Neuron (in vitro differentiated cells): ENCODE data around the gene UGT1A5.
"Not testable (repeated sequence)": the region's sequence is repeated elsewhere in the genome, so short reads cannot be mapped to it uniquely, and the experiment has no call there.

Source experiments
- H2AFZ ChIP-seq: one replicate; pipeline ENCODE4 v1.6.1; 2013; ENCODE audit warnings: low read depth, mild to moderate bottlenecking, inconsistent platforms, low read length, moderate library complexity
- H3K27me3 ChIP-seq: one replicate; pipeline ENCODE4 v1.6.1; 2013; ENCODE audit warnings: low read length; ENCODE audit not compliant: insufficient read depth
- H3K36me3 ChIP-seq: one replicate; pipeline ENCODE4 v1.6.1; 2013; ENCODE audit warnings: low read length; ENCODE audit not compliant: insufficient read depth
- H3K4me1 ChIP-seq: one replicate; pipeline ENCODE4 v1.6.1; 2013; ENCODE audit warnings: low read length; ENCODE audit not compliant: insufficient read depth
- H3K4me3 ChIP-seq: 2 replicates; pipeline ENCODE4 v1.5.1; 2013; ENCODE audit warnings: mild to moderate bottlenecking, low read length, moderate library complexity
- H3K9me3 ChIP-seq: one replicate; pipeline ENCODE4 v1.6.1; 2013; ENCODE audit warnings: low read length

The UGT1A5 gene

DNA sequence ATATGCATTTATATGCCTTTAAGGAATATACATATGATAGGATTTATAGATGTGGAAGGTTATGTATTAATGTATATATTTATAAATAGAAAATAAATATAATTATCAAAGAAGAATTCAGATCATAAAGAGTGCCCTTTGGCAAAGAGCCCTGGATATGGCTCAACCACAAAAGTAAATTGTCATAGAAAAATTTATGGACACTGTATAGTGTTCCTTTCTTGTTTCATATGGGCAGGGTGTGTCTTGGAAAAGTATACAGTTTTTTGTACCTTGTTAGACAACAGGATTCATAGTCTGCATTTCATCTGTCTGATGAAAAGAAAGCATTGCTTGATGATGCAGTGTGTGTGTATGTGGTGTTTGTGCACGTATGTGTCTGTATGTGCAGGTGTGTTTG, 28.1 kb upstream of the UGT1A5 start:
- H3K9me3 ChIP-seq, result no peaks in the 10 kb centered on the region
- no peaks in the 10 kb centered on the region for H3K27me3 ChIP-seq
- H2AFZ ChIP-seq, result no peak overlapping the region
- H3K4me3 ChIP-seq, result no peak overlapping the region
- no peaks in the 10 kb centered on the region for H3K4me1 ChIP-seq
- H3K36me3 ChIP-seq, result no peaks in the 10 kb centered on the region

DNA sequence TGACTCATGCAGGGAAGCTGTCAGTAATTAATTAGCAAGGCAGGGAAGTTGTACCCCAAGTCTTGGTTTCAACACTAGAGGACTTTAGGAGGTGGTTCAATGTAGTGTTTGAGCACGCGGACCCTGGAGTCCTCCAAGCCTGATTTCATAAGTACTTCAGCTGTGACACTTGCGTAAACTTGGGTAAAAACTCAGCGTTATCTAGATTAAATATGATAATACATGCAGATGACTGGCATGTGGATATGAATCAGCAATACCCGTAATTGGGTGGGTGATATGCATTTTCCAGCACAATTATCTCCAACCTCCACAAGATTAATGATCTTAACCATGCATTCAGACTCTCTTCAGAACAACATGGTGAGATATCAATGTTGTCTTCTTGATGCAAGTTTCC, 25.8 kb upstream of the UGT1A5 start:
- Histone ChIP-seq H2AFZ (no peak overlapping the region), H3K27me3 (no peaks in the 10 kb centered on the region), H3K9me3 (no peaks in the 10 kb centered on the region), H3K36me3 (no peaks in the 10 kb centered on the region), H3K4me3 (no peak overlapping the region), H3K4me1 (no peaks in the 10 kb centered on the region)

DNA sequence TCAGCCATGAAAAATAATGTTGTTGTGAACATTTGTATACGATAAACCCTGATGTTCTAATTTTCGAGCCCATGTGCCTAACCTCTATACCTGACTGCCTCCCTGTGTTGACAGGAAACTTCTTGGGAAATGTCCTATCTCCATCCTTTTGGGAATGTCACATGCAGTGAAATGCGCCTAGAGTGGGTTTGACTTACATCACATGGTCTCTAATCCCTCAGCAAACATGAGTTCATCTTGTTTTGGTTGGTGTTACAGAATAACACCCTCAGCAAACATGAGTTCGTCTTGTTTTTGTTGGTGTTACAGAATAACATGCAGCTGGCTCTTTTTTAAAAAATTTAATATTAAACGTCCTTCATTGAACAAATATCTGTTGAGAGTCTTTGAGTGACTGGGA, 24.4 kb upstream of the UGT1A5 start:
- Histone ChIP-seq H3K27me3 (peaks cover 1% of the 10 kb centered on the region), H3K4me3 (no peak overlapping the region), H3K36me3 (no peaks in the 10 kb centered on the region), H3K9me3 (no peaks in the 10 kb centered on the region), H2AFZ (no peak overlapping the region), H3K4me1 (no peaks in the 10 kb centered on the region)

DNA sequence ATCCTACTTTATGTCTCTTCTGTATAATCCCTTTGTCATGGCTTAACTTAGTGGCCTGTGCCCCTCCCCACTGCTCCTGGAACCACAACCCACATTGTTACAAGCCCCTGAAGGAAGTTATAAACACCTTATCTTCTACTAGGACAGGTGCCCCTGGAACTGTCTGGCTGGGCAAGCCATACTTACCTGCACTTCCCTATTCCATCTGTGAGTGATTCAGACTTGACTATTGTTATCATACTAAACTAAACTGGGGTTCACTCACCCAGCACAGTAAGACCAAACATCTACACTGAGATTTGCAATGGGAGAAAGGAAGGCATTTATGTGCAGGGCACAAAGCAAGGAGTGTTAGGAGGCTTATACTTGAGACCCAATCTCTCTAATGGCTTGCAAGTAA, 23.7 kb upstream of the UGT1A5 start:
- no peak overlapping the region for H3K4me3 ChIP-seq
- no peaks in the 10 kb centered on the region for H3K36me3 ChIP-seq
- no peak overlapping the region for H2AFZ ChIP-seq
- H3K4me1 ChIP-seq, result no peaks in the 10 kb centered on the region
- H3K27me3 ChIP-seq, result peaks cover 2% of the 10 kb centered on the region
- H3K9me3 ChIP-seq, result no peaks in the 10 kb centered on the region

DNA sequence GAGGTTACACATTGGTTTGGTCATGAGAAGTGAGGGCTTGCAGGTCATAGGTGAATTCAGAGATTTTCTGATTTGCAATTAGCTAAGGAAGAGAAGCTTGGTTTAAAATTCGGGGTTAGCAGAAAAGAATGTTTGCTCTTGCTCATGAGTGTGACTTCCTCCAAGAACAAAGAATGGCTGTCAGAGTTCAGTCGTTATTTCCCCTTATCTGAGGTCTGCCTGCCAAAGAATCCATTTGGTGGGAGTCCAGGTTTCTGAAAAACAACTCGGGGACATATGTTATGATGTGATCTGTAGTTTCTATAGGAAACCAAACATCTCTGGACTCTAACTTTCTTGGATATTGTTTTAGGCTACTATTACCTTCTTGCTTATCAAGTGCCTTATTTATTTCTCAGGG, 23.2 kb upstream of the UGT1A5 start:
- Histone ChIP-seq H3K4me3 (no peak overlapping the region), H3K36me3 (no peaks in the 10 kb centered on the region), H3K4me1 (no peaks in the 10 kb centered on the region), H3K9me3 (no peaks in the 10 kb centered on the region), H3K27me3 (peaks cover 2% of the 10 kb centered on the region), H2AFZ (no peak overlapping the region)

DNA sequence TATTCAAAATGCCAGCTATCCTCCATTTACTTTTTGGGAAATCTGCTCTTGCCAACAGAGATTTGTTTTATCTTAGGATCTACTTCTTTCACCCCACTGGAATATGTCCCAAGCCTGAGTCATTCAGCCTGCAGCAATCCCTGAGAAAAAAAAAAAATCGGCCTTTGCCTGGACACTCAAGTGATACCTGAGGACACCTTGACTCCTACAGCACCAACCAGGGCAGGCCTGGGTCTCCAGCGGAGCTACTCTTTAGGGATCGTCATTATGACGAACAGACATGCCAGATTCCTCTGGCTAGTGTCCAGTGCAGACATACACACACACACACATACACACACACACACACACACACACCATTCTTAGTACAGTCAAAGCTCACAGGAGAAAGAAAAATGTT, 22.3 kb upstream of the UGT1A5 start:
- no peaks in the 10 kb centered on the region for H3K4me1 ChIP-seq
- no peak overlapping the region for H2AFZ ChIP-seq
- H3K27me3 ChIP-seq, result peaks cover 2% of the 10 kb centered on the region
- no peaks in the 10 kb centered on the region for H3K36me3 ChIP-seq
- H3K9me3 ChIP-seq, result no peaks in the 10 kb centered on the region
- H3K4me3 ChIP-seq, result no peak overlapping the region

DNA sequence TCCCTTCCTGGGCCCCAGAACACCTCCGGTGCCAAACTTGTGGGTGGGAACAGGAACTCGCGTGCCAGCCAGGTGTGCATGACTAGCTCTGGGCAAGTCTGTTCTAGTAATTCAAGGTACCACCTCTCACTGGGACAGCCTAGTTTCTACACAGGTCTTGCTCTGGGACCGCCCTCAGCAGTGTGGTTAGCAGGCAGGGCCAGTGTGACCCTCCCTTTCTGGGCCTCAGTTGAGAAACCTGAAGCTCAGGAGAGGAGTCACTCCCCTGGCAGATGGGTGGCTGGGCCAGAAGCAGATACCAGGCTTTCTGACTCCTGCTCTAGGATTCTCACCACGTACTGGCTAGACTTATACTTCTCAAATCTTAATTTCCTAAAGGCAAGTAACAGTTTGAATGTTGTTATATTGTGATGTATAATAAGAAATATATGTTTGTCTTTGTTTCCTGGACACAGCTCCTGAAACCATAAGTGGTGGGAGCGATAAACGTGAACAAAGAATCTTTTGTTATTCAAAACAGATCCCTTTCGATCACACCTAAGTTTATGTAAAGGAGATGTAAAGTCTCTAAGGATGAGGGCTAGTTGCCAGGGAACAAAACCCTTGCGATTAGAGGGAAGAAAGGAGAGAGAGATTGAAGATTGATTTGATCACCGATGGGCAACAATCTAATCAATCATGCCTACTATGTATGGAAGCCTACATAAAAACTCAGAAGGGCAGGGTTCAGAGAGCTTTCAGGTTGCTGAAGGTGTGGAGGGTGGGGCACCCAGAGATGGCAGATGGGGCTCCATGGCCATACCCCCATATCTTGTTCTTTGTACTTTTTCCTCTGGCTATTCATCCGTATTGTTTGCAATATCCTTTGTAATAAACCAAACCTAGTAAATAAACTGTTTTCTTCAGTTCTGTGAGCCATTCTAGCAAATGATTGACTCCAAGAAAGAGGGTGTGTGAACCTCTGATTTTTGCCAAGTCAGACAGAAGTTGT, 21.0 kb upstream of the UGT1A5 start:
- Histone ChIP-seq H2AFZ (no peak overlapping the region), H3K4me1 (no peaks in the 10 kb centered on the region), H3K4me3 (no peak overlapping the region), H3K9me3 (no peaks in the 10 kb centered on the region), H3K27me3 (peaks cover 2% of the 10 kb centered on the region), H3K36me3 (no peaks in the 10 kb centered on the region)

DNA sequence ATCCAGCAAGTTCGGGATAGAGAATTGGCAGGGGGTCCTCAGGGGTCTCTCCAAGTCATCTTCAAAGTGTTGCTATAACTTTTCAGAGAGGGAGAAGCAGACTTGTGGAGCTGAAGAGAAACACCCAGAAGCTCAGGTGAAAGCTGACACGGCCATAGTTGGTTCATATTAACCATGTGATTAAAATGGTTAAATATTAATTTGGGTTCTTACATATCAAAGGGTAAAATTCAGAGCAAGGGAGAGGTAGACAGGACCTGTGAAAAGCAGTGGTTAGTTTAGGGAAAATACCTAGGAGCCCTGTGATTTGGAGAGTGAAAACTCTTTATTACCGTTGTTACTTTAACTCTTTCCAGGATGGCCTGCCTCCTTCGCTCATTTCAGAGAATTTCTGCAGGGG, 20.1 kb upstream of the UGT1A5 start, which contains the start of gene UGT1A6:
Gene UGT1A6, plus strand, starts transcription at position 243 of the 400 bp plus-strand sequence. Its CDS starts 115 bp downstream, at position 358.
- no peak within 1 kb of the TSS for H3K4me3 ChIP-seq
- no peaks in the 10 kb centered on the region for H3K9me3 ChIP-seq
- no peaks in the 10 kb centered on the region for H3K4me1 ChIP-seq
- H2AFZ ChIP-seq, result no peak within 1 kb of the TSS
- no peaks in the 10 kb centered on the region for H3K36me3 ChIP-seq
- H3K27me3 ChIP-seq, result peaks cover 2% of the 10 kb centered on the region

DNA sequence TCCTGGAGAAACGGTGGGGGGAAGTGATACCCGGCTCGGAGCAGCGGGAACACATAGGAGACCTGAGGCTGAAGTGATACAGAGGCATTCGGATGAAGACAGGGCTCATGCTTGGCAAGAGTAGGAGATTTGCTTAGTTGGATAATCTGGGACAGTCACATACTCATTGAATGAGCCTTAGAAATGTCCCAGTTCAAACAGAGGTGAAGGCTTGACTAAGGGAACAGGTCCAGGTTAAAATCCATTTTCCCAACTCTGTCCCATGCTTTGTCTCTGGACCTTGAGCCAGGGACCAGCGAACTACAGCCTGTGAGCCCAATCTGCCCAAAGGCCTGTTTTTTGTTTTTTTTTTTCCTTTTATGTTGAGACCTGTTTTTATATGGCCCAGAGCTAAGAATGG, 18.7 kb upstream of the UGT1A5 start:
- Histone ChIP-seq H3K4me1 (no peaks in the 10 kb centered on the region), H3K4me3 (no peak overlapping the region), H2AFZ (no peak overlapping the region), H3K9me3 (no peaks in the 10 kb centered on the region), H3K27me3 (peaks cover 2% of the 10 kb centered on the region), H3K36me3 (no peaks in the 10 kb centered on the region)

DNA sequence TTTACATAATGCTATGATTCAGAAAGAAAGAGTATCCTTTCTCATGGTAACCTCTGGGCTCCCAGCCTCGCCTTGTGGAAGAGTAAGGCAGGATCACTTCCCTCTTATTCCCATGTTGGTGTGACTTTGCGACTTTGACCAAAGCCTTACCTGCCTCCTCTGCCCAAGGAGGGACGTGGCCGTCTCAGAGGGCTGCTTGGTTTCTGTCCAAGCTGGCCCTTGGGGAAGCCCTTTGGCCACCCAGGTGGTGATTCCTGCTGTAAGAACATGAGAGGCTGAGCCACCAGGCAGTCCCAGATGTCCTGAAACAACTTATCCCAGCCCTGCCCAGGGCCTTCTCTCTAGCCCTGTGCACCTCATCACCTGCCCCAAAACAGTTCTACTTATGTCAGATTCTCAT, 14.0 kb upstream of the UGT1A5 start:
- Histone ChIP-seq H3K27me3 (no peaks in the 10 kb centered on the region), H3K9me3 (no peaks in the 10 kb centered on the region), H3K36me3 (no peaks in the 10 kb centered on the region), H3K4me1 (peaks cover 12% of the 10 kb centered on the region), H3K4me3 (no peak overlapping the region), H2AFZ (no peak overlapping the region)

DNA sequence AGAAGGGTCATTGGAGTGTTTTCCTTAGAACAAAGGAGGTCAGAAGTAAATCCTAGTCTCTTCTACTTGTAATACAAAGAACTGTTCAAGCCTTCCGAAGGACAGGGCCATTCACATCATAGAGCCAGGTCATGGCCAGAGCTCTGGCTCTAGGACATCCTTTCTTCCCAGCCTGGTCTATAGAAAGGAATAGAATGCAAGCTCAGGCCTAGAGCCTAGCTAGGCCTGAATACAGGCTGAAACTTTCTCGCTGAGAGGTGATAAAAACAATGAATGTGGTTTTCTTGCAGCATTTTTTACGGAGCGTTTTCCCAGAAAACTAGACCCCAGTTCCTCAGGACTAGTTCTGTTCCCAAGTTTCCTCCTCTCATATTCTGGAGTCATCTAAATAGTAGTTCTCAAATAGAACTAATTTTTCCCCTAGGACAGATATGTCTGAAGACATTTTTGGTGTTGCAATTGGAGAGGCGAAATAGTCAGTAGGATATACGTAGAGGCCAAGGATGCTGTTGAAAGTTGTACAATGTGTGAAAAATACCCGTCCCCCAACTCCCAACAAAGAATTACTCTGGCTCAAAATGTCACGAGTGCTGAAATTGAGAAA, 13.2 kb upstream of the UGT1A5 start:
- Histone ChIP-seq H3K36me3 (no peaks in the 10 kb centered on the region), H2AFZ (peak overlapping the region; percentile 40), H3K4me1 (peaks cover 12% of the 10 kb centered on the region)

DNA sequence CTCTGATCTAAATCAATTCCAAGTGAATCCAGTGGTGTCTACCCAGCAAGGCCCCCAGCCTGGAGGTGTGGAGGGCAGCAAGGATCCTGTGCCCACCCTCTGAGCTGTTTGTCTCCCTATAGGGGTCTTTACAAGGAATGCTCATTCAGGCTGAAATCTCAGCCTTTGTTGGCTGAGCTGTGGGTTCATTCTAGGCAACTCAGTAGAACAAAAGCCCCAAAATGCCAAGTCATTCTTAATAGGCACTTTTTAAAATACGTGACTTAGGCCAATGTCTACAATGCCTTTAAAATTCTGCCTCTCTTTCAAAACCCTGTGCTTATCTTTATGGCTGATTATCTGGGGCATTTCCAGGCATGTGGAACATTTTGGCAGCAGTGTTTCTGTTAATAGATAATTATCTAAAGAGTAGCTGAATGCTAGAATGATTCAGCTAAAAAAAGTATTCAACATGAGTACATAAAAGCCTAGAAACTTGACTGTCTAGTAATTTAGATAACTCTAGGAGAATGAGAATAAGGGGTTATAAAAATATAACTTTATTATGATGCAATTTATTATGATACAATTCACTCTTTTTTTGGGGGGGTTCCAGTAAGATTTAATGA, 12.6 kb upstream of the UGT1A5 start:
- no peaks in the 10 kb centered on the region for H3K9me3 ChIP-seq
- no peaks in the 10 kb centered on the region for H3K27me3 ChIP-seq
- H2AFZ ChIP-seq, result peak overlapping the region; percentile 40
- H3K4me3 ChIP-seq, result no peak overlapping the region
- peaks cover 12% of the 10 kb centered on the region for H3K4me1 ChIP-seq
- no peaks in the 10 kb centered on the region for H3K36me3 ChIP-seq

More for the DNA sequence above, 13.2 kb upstream of the UGT1A5 start:
- Histone ChIP-seq H3K9me3 (no peaks in the 10 kb centered on the region), H3K4me3 (no peak overlapping the region), H3K27me3 (no peaks in the 10 kb centered on the region)

DNA sequence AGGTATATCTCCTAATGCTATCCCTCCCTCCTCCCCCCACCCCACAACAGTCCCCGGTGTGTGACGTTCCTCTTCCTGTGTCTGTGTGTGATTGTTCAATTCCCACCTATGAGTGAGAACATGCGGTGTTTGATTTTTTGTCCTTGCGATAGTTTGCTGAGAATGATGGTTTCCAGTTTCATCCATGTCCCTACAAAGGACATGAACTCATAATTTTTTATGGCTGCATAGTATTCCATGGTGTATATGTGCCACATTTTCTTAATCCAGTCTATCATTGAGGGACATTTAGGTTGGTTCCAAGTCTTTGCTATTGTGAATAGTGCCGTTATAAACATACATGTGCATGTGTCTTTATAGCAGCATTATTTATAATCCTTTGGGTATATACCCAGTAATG, 11.9 kb upstream of the UGT1A5 start:
- peaks cover 12% of the 10 kb centered on the region for H3K4me1 ChIP-seq
- H3K4me3 ChIP-seq, H3K27me3 ChIP-seq, H2AFZ ChIP-seq, H3K36me3 ChIP-seq, H3K9me3 ChIP-seq: not testable (repeated sequence)
